VCaP (cell line): Measurements from ENCODE around the gene CYFIP2.

Source experiments
- H3K27ac ChIP-seq: fragments of 450-650 bp; 2 replicates; pipeline ENCODE4 v1.5.1; 2017
- CTCF ChIP-seq: fragments of 450-650 bp; conservative IDR thresholded peaks from 2 replicates; pipeline ENCODE4 v1.5.1; 2017; ENCODE audit warnings: mild to moderate bottlenecking, moderate library complexity

Gene CYFIP2

GRCh38 chr5:157245886-157246285 is 20.0 kb upstream of the CYFIP2 start:
- no peak for TF ChIP-seq CTCF

GRCh38 chr5:157247267-157247666 is 18.7 kb upstream of the CYFIP2 start:
- no peak for TF ChIP-seq CTCF
- H3K27ac ChIP-seq: no peak overlapping the region

More at GRCh38 chr5:157245886-157246285, 20.0 kb upstream of the CYFIP2 start:
- H3K27ac ChIP-seq: no peak overlapping the region

DNA sequence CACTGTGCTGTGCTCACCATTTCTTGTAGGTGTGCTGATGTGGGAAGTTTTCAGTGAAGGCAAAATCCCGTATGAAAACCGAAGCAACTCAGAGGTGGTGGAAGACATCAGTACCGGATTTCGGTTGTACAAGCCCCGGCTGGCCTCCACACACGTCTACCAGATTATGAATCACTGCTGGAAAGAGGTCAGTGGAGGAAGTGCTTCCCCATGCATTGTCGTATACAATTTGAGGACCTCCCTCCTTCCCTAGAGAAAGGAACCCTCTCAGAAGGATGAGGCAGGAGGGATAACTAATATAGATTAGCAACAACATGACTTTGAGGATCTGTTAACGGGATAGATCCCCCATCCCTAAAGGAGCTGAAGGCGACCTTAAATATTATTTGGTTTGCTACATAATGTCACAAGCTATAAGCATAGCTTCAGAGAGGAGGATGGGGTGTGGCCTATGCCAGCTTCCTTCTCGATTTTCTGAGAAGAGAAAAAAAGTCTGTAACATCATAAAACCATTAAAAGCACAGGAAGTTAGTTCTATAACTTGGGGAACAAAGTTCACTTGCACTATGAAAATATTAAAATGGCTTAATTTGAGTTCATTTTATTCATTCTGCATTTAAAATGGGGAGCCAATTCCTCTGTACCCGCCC is 17.0 kb upstream of the CYFIP2 start:
- TF ChIP-seq CTCF: no peak
- H3K27ac ChIP-seq: no peak overlapping the region

GRCh38 chr5:157252711-157253465 is 13.0 kb upstream of the CYFIP2 start:
- TF ChIP-seq CTCF: no peak
- H3K27ac ChIP-seq: no peak overlapping the region

- no peak overlapping the region for H3K27ac ChIP-seq
- peak; percentile 88 for TF ChIP-seq CTCF
These were observed 12.4 kb upstream of the CYFIP2 start for GRCh38 chr5:157253547-157253946.

DNA sequence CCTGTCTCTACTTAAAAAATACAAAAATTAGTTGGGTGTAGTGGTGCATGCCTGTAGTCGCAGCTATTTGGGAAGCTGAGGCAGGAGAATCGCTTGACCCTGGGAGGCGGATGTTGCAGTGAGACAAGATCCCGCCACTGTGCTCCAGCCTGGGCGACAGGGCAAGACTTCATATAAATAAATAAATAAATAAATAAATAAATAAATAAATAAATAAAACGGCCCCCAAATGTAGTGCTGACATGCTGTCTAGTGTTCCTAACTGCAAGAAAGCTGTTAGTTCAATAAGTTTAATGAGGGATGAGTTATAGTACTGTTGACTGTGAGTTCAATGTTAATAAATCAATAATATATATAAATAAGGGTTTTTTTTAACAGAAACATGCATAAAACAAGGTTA is 7.5 kb upstream of the CYFIP2 start:
- no peak overlapping the region for H3K27ac ChIP-seq
- no peak for TF ChIP-seq CTCF

DNA sequence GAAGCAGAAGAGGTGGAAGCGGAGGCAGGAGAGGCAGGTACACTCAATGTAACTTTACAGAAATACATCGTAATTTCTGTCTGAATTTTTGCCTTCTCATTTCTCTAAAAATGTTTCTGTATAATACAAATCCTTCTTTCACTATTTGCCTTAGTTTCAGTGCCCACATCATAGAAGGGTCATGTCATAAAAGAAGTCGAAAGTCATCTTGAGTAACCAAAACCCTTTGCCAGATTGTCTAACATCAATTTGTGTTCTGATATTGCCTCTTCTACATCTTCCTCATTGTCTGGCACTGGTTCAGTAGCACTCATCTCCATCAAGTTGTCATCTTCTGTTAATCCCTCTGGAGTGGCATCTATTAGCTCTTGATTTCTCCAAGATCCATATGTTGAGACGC is 6.2 kb upstream of the CYFIP2 start:
- no peak overlapping the region for H3K27ac ChIP-seq
- TF ChIP-seq CTCF: no peak
